Sigmoid colon (tissue), 7 donors: Measurements from ENCODE around the gene EHMT2. TPM values are rescaled to one million over a fixed set of nuclear protein-coding genes. Genes with fewer than 3 reads are reported as not detected.
"Not testable (repeated sequence)": the region's sequence is repeated elsewhere in the genome, so short reads cannot be mapped to it uniquely, and the experiment has no call there.

Experiments used
- DNase-seq: peaks from one replicate; pipeline ENCODE4 v3.0.0-alpha.2; 2019
- H3K27ac ChIP-seq, 4 donors: fragments of 200-600 bp; sonication (generic); one replicate each; pipeline ENCODE4 v1.5.1; 2016 to 2019; ENCODE audit warnings: mild to moderate bottlenecking in 1 of 4
- H3K27me3 ChIP-seq, 3 donors: fragments of 200-600 bp; sonication (generic); one replicate each; pipeline ENCODE4 v1.5.1; 2019; ENCODE audit warnings: mild to moderate bottlenecking in 1 of 3
- H3K36me3 ChIP-seq, 4 donors: fragments of 200-600 bp; sonication (generic); one replicate each; pipeline ENCODE4 v1.5.1; 2016 to 2019
- H3K4me1 ChIP-seq, 4 donors: fragments of 200-600 bp; sonication (generic); one replicate each; pipeline ENCODE4 v1.5.1; 2017 to 2019
- H3K4me3 ChIP-seq, 4 donors: fragments of 200-600 bp; sonication (generic); one replicate each; pipeline ENCODE4 v1.5.1; 2017 to 2019; ENCODE audit warnings: mild to moderate bottlenecking in 2 of 4, moderate library complexity in 1 of 4
- H3K9me3 ChIP-seq, 4 donors: fragments of 200-600 bp in 3 of 4; sonication (generic) in 3 of 4; one replicate each; pipeline versions ENCODE4 v1.5.1 to v1.6.1; 2013 to 2019
- EP300 ChIP-seq, 4 donors: sonication (generic); formaldehyde crosslinking; IDR thresholded peaks; one replicate each; pipeline ENCODE4 v1.6.1; 2017; ENCODE audit warnings: antibody characterized with exemption in 4 of 4
- POLR2A ChIP-seq, 2 donors: fragments of 450-650 bp; IDR thresholded peaks; one replicate each; pipeline ENCODE4 v1.6.1; 2016; ENCODE audit warnings: antibody characterized with exemption in 2 of 2, mild to moderate bottlenecking in 2 of 2, moderate library complexity in 2 of 2
- POLR2AphosphoS5 ChIP-seq, 4 donors: sonication (generic); formaldehyde crosslinking; IDR thresholded peaks; one replicate each; pipeline ENCODE4 v1.6.1; 2017; ENCODE audit warnings: antibody characterized with exemption in 4 of 4
- WGBS, 2 donors: extraction: QIAGEN DNeasy Blood & Tissue Kit; methylation state at CpG; one replicate each; pipeline ENCODE4 v1.1.7; 2013; 5-methylcytosine and 5-hydroxymethylcytosine counted together
- intact Hi-C: fragments of 100-400 bp; cut with DNase I; formaldehyde crosslinking; loops from one replicate; pipeline ENCODE4 v1.15.1; 2023
- polyA plus RNA-seq, 3 donors: library from polyadenylated mRNA; stranded (reverse); fragments of 200-250 nt; gene quantifications; one replicate each; pipeline ENCODE4 v1.2.3, GENCODE V29; 2013
- total RNA-seq, 4 donors: library from RNA; depleted of rRNA; stranded (reverse); fragments of >200 nt; gene quantifications; one replicate each; pipeline ENCODE4 v1.1.0, GENCODE V29; 2016
- TF ChIP-seq, protein P1 (sequence below), 4 experiments: fragments of 450-650 bp in 3 of 4; fragments of 200-600 bp in 1 of 4; IDR thresholded peaks; one replicate each; pipeline ENCODE4 v1.5.1; 2016 to 2019; ENCODE audit warnings: antibody characterized with exemption in 4 of 4, mild to moderate bottlenecking in 3 of 4, moderate library complexity in 2 of 4
- donor health status: healthy with polysubstance abuse.
- donor health status: Bipolar disorder and iron deficiency.
- donor health status: healthy.

Gene EHMT2
- total and polyA plus RNA-seq, 7 donors, result 11.8 to 45.0 (median 33.2) TPM

GRCh38 chr6:31911826-31912585, 14.5 kb upstream of the EHMT2 start:
- DNase-seq, result no peak
- Histone ChIP-seq H3K27me3 (no peaks in the 10 kb centered on the region), H3K27ac (no peak overlapping the region), H3K4me3 (no peak overlapping the region), H3K9me3 (no peaks in the 10 kb centered on the region), H3K4me1 (peaks cover 0 to 9% (median 0%) of the 10 kb centered on the region in 4 donors), H3K36me3 (no peaks in the 10 kb centered on the region)
- TF ChIP-seq, protein P1, sequence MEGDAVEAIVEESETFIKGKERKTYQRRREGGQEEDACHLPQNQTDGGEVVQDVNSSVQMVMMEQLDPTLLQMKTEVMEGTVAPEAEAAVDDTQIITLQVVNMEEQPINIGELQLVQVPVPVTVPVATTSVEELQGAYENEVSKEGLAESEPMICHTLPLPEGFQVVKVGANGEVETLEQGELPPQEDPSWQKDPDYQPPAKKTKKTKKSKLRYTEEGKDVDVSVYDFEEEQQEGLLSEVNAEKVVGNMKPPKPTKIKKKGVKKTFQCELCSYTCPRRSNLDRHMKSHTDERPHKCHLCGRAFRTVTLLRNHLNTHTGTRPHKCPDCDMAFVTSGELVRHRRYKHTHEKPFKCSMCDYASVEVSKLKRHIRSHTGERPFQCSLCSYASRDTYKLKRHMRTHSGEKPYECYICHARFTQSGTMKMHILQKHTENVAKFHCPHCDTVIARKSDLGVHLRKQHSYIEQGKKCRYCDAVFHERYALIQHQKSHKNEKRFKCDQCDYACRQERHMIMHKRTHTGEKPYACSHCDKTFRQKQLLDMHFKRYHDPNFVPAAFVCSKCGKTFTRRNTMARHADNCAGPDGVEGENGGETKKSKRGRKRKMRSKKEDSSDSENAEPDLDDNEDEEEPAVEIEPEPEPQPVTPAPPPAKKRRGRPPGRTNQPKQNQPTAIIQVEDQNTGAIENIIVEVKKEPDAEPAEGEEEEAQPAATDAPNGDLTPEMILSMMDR (IDR thresholded peaks at IDR 0.05), result no peak
- TF ChIP-seq POLR2A (IDR thresholded peaks at IDR 0.05) (no peak), EP300 (IDR thresholded peaks at IDR 0.05) (no peak), POLR2AphosphoS5 (IDR thresholded peaks at IDR 0.05) (no peak)
- intact Hi-C loops, result no loop called here
- WGBS, 2 donors, result 87 to 88% methylated on average over 11 of the region's 11 CpGs

- H3K27me3 ChIP-seq, H3K27ac ChIP-seq, H3K4me3 ChIP-seq, H3K36me3 ChIP-seq, DNase-seq, H3K4me1 ChIP-seq, H3K9me3 ChIP-seq: not testable (repeated sequence)
- intact Hi-C loops, result loop anchor here (10.0 kb wide), 1 partner anchor 216 kb away; the partner anchor contains the start of gene ATF6B
- WGBS, 2 donors, result 76 to 84% methylated on average over 7 of the region's 7 CpGs
Measured at GRCh38 chr6:31909298-31909697, 11.8 kb upstream of the EHMT2 start.

GRCh38 chr6:31908791-31909190, 11.3 kb upstream of the EHMT2 start:
- TF ChIP-seq POLR2A (IDR thresholded peaks at IDR 0.05) (no peak), EP300 (IDR thresholded peaks at IDR 0.05) (no peak), POLR2AphosphoS5 (IDR thresholded peaks at IDR 0.05) (no peak)
- TF ChIP-seq, protein P1 (IDR thresholded peaks at IDR 0.05), result no peak
- Histone ChIP-seq H3K9me3 (no peaks in the 10 kb centered on the region), H3K4me3 (no peak overlapping the region), H3K4me1 (peaks cover 0 to 14% (median 1%) of the 10 kb centered on the region in 4 donors), H3K27me3 (no peaks in the 10 kb centered on the region), H3K27ac (no peak overlapping the region), H3K36me3 (no peaks in the 10 kb centered on the region)
- 8 to 47% methylated on average over 4 of the region's 4 CpGs for WGBS, 2 donors
- intact Hi-C loops, result loop anchor here (10.0 kb wide), 1 partner anchor 216 kb away; the partner anchor contains the start of gene ATF6B
- DNase-seq, result no peak

DNA sequence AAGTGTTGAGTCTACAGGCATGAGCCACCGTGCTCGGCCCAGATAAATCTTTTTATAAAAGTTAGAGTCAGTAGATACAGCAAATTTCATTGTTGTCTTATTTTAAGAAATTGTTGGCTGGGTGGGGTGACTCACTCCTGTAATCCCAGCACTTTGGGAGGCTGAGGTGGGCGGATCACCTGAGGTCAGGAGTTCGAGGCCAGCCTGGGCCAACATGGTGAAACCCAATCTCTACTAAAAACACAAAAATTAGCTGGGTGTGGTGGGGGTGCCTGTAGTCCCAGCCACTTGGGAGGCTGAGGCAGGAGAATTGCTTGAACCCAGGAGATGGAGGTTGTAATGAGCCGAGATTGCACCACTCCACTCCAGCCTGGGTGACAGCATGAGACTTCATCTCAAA, 10.8 kb upstream of the EHMT2 start:
- not testable (repeated sequence) for H3K36me3 ChIP-seq, H3K4me3 ChIP-seq, H3K27me3 ChIP-seq, DNase-seq, H3K27ac ChIP-seq, H3K9me3 ChIP-seq
- intact Hi-C loops, result loop anchor here (10.0 kb wide), 1 partner anchor 217 kb away; the partner anchor contains the start of gene ATF6B
- peaks cover 0 to 16% (median 7%) of the 10 kb centered on the region in 4 donors for H3K4me1 ChIP-seq
- 82 to 85% methylated on average over 5 of the region's 5 CpGs for WGBS, 2 donors

DNA sequence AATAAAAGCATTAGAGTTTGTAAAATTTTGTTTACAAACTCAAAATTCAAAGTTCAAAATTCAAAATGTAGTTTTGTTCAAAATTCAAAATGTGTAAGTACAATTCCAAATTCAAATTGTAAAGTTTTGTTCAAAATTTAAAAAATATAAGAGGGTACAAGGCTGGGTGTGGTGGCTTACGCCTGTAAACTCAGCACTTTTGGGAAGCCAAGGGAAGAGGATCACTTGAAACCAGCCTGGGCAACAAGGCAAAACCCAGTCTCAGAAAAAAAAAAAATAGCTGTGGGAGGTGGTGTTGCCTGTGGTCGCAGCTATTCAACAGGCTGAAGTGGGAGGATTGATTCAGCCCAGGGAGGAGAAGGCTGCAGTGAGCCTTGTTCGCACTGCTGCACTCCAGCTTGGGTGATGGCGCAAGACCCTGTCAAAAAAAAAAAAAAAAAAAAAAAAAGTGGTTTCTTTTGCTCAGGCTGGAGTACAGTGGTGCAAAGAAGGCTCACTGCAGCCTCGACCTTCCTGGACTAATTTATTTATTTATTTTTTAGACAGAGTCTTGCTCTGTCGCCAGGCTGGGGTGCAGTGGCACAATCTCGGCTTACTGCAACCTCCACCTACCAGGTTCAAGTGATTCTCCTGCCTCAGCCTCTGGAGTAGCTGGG, 9.8 kb upstream of the EHMT2 start:
- intact Hi-C loops, result loop anchor here (10.0 kb wide), 1 partner anchor 218 kb away; the partner anchor contains the start of gene ATF6B
- TF ChIP-seq POLR2AphosphoS5 (IDR thresholded peaks at IDR 0.05) (no peak), POLR2A (IDR thresholded peaks at IDR 0.05) (no peak), EP300 (IDR thresholded peaks at IDR 0.05) (no peak)
- TF ChIP-seq, protein P1 (IDR thresholded peaks at IDR 0.05), result no peak
- H3K4me3 ChIP-seq, result no peak overlapping the region
- no peaks in the 10 kb centered on the region for H3K36me3 ChIP-seq
- no peaks in the 10 kb centered on the region for H3K27me3 ChIP-seq
- peaks cover 0 to 25% (median 14%) of the 10 kb centered on the region in 4 donors for H3K4me1 ChIP-seq
- no peak overlapping the region for H3K27ac ChIP-seq
- WGBS, 2 donors, result 60 to 63% methylated on average over 7 of the region's 7 CpGs
- H3K9me3 ChIP-seq, result no peaks in the 10 kb centered on the region
- DNase-seq, result no peak

DNA sequence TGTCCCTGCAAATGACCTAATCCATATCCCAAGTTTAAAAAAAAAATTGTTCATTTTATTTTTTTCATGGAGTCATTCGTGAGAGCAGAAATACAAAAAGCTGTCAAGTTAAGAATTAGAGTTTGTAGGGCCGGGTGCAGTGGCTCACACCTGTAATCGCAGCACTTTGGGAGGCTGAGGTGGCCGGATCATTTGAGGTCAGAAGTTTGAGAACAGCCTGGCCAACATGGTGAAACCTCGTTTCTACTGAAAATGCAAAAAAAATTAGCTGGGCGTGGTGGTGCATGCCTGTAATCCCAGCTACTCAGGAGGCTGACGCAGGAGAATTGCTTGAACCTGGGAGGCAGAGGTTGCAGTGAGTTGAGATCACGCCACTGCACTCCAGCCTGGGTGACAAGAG, 9.2 kb upstream of the EHMT2 start:
- WGBS, 2 donors, result 76 to 85% methylated on average over 8 of the region's 8 CpGs
- not testable (repeated sequence) for H3K36me3 ChIP-seq, H3K4me3 ChIP-seq, H3K27ac ChIP-seq, DNase-seq, H3K27me3 ChIP-seq, H3K9me3 ChIP-seq
- H3K4me1 ChIP-seq, result peaks cover 0 to 25% (median 14%) of the 10 kb centered on the region in 4 donors
- intact Hi-C loops, result loop anchor here (10.0 kb wide), 1 partner anchor 218 kb away; the partner anchor contains the start of gene ATF6B
